Uterus (tissue), 4 donors: ENCODE measurements around the gene TMPRSS11A. TPM values are rescaled to one million over a fixed set of nuclear protein-coding genes. Genes with fewer than 3 reads are reported as not detected.

ENCODE experiments used
- DNase-seq, 2 donors: peaks; one replicate each; pipeline ENCODE4 v3.0.0-alpha.2; 2019 to 2020
- H3K27ac ChIP-seq, 2 donors: fragments of 200-600 bp; sonication (generic); 1 replicate in 1 of 2; 2 replicates in 1 of 2; pipeline ENCODE4 v1.5.1; 2016 to 2018
- H3K27me3 ChIP-seq, 2 donors: fragments of 200-600 bp; sonication (generic); one replicate each; pipeline ENCODE4 v1.5.1; 2018 to 2019; ENCODE audit warnings: control low read depth in 1 of 2
- H3K36me3 ChIP-seq, 2 donors: fragments of 200-600 bp; sonication (generic); one replicate each; pipeline ENCODE4 v1.5.1; 2019; ENCODE audit warnings: control low read depth in 1 of 2
- H3K4me1 ChIP-seq, 2 donors: fragments of 200-600 bp; sonication (generic); one replicate each; pipeline ENCODE4 v1.5.1; 2018 to 2019; ENCODE audit warnings: control low read depth in 1 of 2
- H3K4me3 ChIP-seq, 2 donors: fragments of 200-600 bp; sonication (generic); 1 replicate in 1 of 2; 2 replicates in 1 of 2; pipeline ENCODE4 v1.5.1; 2018 to 2019; ENCODE audit warnings: mild to moderate bottlenecking in 1 of 2
- H3K9me3 ChIP-seq, 2 donors: fragments of 200-600 bp; sonication (generic); one replicate each; pipeline ENCODE4 v1.5.1; 2019; ENCODE audit warnings: control low read depth in 1 of 2
- POLR2A ChIP-seq, 2 donors: fragments of 450-650 bp; IDR thresholded peaks; one replicate each; pipeline ENCODE4 v1.6.1; 2016; ENCODE audit warnings: antibody characterized with exemption in 2 of 2, mild to moderate bottlenecking in 1 of 2, moderate library complexity in 1 of 2
- intact Hi-C: fragments of 100-400 bp; cut with DNase I; formaldehyde crosslinking; loops from one replicate; pipeline ENCODE4 v1.15.1; 2023; ENCODE audit warnings: low total_unique reads
- total RNA-seq, 4 donors: library from RNA; depleted of rRNA in 3 of 4; stranded (reverse); fragments of >200 nt in 3 of 4; gene quantifications; one replicate each; pipeline versions ENCODE4 v1.1.0 to v1.2.4, GENCODE V29; 2014 to 2023
- TF ChIP-seq, protein P1 (sequence below), 4 experiments: fragments of 200-600 bp in 2 of 4; fragments of 450-650 bp in 2 of 4; sonication (generic) in 2 of 4; IDR thresholded peaks; one replicate each; pipeline ENCODE4 v1.5.1; 2016 to 2019; ENCODE audit warnings: antibody characterized with exemption in 4 of 4, mild to moderate bottlenecking in 2 of 4, moderate library complexity in 1 of 4
- donor health status: DM: yes; HTN: yes; CAD: no.

TMPRSS11A gene
- total RNA-seq, 4 donors from 2014 or later, result not detected

DNA sequence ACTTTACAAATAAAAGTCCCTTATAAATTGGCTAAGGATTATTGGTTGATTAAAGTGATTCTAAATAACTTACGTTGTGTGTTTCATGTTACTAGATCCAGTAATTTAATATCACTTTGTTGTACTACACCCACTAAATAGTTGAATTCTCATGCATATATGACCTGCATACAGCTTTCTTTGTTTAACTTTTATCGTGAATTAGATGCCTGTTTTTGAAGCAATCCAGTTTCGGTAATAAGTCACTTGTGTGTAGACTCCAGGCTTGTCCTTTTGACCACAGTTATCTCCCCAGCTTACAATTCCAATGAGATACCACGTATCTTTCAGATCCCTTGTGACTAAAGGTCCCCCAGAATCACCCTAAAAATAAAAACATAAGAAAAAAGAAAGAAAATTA lies 52.2 kb downstream of the TMPRSS11A start:
- Histone ChIP-seq H3K27ac (no peak overlapping the region), H3K36me3 (no peaks in the 10 kb centered on the region), H3K4me3 (no peak overlapping the region), H3K4me1 (no peaks in the 10 kb centered on the region), H3K27me3 (no peaks in the 10 kb centered on the region), H3K9me3 (no peaks in the 10 kb centered on the region)
- intact Hi-C loops, result no loop called here
- TF ChIP-seq, protein P1, sequence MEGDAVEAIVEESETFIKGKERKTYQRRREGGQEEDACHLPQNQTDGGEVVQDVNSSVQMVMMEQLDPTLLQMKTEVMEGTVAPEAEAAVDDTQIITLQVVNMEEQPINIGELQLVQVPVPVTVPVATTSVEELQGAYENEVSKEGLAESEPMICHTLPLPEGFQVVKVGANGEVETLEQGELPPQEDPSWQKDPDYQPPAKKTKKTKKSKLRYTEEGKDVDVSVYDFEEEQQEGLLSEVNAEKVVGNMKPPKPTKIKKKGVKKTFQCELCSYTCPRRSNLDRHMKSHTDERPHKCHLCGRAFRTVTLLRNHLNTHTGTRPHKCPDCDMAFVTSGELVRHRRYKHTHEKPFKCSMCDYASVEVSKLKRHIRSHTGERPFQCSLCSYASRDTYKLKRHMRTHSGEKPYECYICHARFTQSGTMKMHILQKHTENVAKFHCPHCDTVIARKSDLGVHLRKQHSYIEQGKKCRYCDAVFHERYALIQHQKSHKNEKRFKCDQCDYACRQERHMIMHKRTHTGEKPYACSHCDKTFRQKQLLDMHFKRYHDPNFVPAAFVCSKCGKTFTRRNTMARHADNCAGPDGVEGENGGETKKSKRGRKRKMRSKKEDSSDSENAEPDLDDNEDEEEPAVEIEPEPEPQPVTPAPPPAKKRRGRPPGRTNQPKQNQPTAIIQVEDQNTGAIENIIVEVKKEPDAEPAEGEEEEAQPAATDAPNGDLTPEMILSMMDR (IDR thresholded peaks at IDR 0.05), result no peak
- TF ChIP-seq POLR2A (IDR thresholded peaks at IDR 0.05), result no peak
- no peak for DNase-seq

GRCh38 chr4:67910585-67910905 lies 52.7 kb downstream of the TMPRSS11A start:
- no peak overlapping the region for H3K27ac ChIP-seq
- H3K4me1 ChIP-seq, result no peaks in the 10 kb centered on the region
- no peaks in the 10 kb centered on the region for H3K27me3 ChIP-seq
- DNase-seq, result no peak
- H3K9me3 ChIP-seq, result no peaks in the 10 kb centered on the region
- TF ChIP-seq, protein P1 (IDR thresholded peaks at IDR 0.05), result no peak
- no peak for TF ChIP-seq POLR2A (IDR thresholded peaks at IDR 0.05)
- intact Hi-C loops, result no loop called here
- no peaks in the 10 kb centered on the region for H3K36me3 ChIP-seq
- H3K4me3 ChIP-seq, result no peak overlapping the region

DNA sequence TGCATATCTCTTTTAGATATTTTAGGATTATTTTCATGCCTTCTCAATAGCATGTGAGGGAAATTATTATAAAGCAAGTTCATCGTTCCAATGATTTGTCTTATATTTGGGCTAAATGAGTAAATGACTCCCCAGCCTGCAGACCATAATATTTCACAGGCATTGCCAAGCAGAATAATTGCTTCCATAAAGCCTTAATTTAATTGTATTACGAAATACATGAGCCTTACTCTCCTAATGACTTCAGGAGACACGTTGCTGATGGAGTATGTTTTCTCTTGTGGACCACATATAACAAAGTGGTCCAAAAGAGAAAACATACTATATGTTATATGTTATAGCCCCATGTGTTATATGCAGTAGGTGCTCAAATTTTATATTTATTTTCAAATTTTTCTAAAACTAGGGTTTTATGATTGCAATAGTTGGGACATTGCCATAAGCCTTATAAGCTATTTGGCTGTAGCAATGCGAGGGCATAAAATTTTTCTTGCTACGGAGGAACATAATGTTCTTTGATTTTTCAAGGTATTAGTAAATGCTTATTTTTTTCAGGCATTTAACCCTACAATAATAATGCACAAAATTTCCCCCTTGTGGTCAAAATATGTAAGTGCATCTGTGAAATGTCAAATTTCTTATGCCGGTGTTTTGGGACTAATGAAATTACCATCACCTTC lies 53.2 kb downstream of the TMPRSS11A start:
- TF ChIP-seq, protein P1 (IDR thresholded peaks at IDR 0.05), result peak in 2 of 4 experiments; percentile 10 to 13
- TF ChIP-seq POLR2A (IDR thresholded peaks at IDR 0.05), result no peak
- intact Hi-C loops, result no loop called here
- no peaks in the 10 kb centered on the region for H3K27me3 ChIP-seq
- H3K27ac ChIP-seq, result no peak overlapping the region
- no peaks in the 10 kb centered on the region for H3K4me1 ChIP-seq
- H3K4me3 ChIP-seq, result no peak overlapping the region
- no peak for DNase-seq
- H3K36me3 ChIP-seq, result no peaks in the 10 kb centered on the region
- no peaks in the 10 kb centered on the region for H3K9me3 ChIP-seq

DNA sequence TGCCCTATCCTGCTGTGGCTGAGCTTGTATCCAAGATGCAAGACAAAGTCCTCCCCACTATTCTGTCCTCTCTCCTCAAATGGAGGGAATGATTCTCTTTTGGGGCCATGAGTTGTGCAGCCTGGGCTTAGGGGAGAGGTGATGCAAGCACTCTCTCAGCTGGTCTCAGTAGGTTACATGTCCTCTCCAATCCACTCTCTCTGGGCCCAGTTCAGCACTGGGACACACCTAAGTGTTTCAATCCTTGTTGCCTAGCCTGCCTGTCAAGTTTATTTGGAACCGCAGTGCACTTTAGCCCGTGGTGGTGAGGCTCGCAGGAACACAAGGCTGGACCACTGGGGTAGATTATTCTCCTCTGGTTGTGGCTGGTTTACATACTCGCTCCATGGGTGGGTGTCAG lies 55.6 kb downstream of the TMPRSS11A start:
- Histone ChIP-seq H3K4me1 (no peaks in the 10 kb centered on the region), H3K27ac (no peak overlapping the region), H3K36me3 (no peaks in the 10 kb centered on the region), H3K4me3 (no peak overlapping the region), H3K9me3 (no peaks in the 10 kb centered on the region), H3K27me3 (no peaks in the 10 kb centered on the region)
- TF ChIP-seq, protein P1 (IDR thresholded peaks at IDR 0.05), result no peak
- no peak for DNase-seq
- intact Hi-C loops, result no loop called here

DNA sequence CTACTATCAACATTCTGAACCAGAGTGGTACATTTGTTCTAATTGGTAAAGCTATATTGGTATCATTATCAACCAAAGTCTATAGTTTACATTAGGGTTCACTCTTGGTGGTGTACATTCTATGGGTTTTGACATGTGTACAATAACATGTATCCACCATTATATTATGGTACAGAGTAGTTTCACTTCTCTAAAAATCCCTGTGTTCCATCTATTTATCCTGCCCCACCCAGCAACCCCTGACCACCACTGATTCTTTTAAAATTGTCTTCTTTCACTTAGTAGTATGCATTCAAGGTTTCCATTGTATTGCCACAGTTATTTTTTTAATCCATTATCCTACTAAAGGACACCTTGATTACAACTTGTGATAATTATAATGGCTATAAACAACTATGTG lies 64.2 kb downstream of the TMPRSS11A start:
- intact Hi-C loops, result no loop called here
- H3K9me3 ChIP-seq, result no peaks in the 10 kb centered on the region
- no peak overlapping the region for H3K4me3 ChIP-seq
- no peaks in the 10 kb centered on the region for H3K27me3 ChIP-seq
- DNase-seq, result no peak
- H3K27ac ChIP-seq, result no peak overlapping the region
- no peaks in the 10 kb centered on the region for H3K4me1 ChIP-seq
- H3K36me3 ChIP-seq, result no peaks in the 10 kb centered on the region
- TF ChIP-seq, protein P1 (IDR thresholded peaks at IDR 0.05), result no peak
- no peak for TF ChIP-seq POLR2A (IDR thresholded peaks at IDR 0.05)
